Heart left ventricle (tissue), 13 donors: ENCODE data around the gene CCBE1.

Experiments
- CTCF ChIP-seq, 12 donors: fragments of 200-600 bp; sonication (generic) in 4 of 12; IDR thresholded peaks; one replicate each; pipeline versions ENCODE4 v1.5.0 to v1.8.0; 2018 to 2022; ENCODE audit warnings: antibody characterized with exemption in 12 of 12, mild to moderate bottlenecking in 5 of 12
- POLR2A ChIP-seq, 2 donors: fragments of 450-650 bp; IDR thresholded peaks; one replicate each; pipeline ENCODE4 v1.6.1; 2017; ENCODE audit warnings: antibody characterized with exemption in 2 of 2, mild to moderate bottlenecking in 2 of 2, moderate library complexity in 2 of 2
- donor health status: ischemic (EF 13 %, LVEDD 7.1; RV severe dilation, severe dysfunction).
- donor health status: DM: no; HTN: yes; CAD: no.
- donor health status: DM: no; HTN: no; CAD: no.
- donor health status: ischemic (EF 25% LVEDD 6.9; RV normal size, moderate dysfunction).
- donor health status: ischemic (EF 25% LVEDD 5.7; RV mildly dilated, moderate dysfunction).
- donor health status: ischemic (EF 35%, LVEDD 5.7; RV mildly dilated, moderate dysfunction).
- donor health status: nonischemic (EF 11% LVEDD 7.7; RV severe dilation, severe dysfunction).
- donor health status: DM: yes; HTN: yes; CAD: no.
- donor health status: PGD.
- donor health status: ischemic (EF 29% LVEDD 5.4; RV normal size, mild dysfunction).
- donor health status: nonischemic (EF 23%, LVEDD 6.1; RV moderate dilation, normal function).

GRCh38 chr18:59426855-59427254, 270.4 kb downstream of the CCBE1 start:
- no peak for TF ChIP-seq CTCF (IDR thresholded peaks at IDR 0.05)
- no peak for TF ChIP-seq POLR2A (IDR thresholded peaks at IDR 0.05)
